ENCODE measurements around the gene ZSCAN10. TPM values are rescaled to one million over a fixed set of nuclear protein-coding genes. Genes with fewer than 3 reads are reported as not detected.
A peak's percentile ranks its signal among the peaks of the same experiment; 100 is the strongest.

The ZSCAN10 gene
- total and polyA plus RNA-seq, 2 of the 13 experiments (the other 11 are each of a cell fraction or from before 2014, with no cell fraction given), result not detected

DNA sequence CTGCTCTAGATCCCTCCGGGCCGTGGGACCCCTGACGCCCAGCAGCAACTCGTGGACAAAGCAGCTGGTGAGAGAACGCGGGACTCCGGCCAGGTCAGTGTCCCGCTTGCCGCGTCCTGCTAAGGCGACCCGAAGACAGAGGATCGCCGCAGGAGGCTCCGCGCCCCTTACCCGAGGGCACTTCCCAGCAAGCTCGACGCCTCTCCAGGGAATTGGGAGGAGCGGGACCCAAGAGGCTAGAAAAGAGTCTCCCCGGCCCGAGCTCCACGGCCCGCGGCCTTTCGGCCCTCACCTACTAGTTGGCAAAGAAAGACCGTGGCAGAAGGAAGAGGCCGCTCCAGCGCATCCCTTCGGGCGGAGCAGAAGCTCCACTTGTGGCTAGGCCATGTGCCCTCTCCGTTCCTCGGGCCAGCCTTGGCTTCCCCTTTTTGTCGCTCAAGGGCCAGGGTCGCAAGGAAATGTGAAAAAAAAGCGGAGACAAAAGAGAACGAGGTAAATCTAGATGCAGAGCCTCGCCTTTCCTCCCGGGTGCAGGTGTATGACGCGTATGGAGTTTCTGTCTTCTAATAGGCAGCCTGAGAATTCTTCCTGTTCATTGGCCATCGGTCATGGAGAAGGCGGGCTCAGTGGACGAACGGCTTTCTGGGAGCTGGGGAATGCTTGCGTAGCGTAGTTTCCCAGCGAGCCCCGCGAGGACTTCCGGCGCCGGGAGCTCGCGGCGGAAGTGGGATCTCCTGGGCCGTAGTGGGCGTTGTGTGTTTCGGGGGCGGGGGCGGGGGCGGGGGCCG lies 35.4 kb upstream of the ZSCAN10 start, which contains the start of gene ZNF213 (continued):
- TF ChIP-seq, protein P1, sequence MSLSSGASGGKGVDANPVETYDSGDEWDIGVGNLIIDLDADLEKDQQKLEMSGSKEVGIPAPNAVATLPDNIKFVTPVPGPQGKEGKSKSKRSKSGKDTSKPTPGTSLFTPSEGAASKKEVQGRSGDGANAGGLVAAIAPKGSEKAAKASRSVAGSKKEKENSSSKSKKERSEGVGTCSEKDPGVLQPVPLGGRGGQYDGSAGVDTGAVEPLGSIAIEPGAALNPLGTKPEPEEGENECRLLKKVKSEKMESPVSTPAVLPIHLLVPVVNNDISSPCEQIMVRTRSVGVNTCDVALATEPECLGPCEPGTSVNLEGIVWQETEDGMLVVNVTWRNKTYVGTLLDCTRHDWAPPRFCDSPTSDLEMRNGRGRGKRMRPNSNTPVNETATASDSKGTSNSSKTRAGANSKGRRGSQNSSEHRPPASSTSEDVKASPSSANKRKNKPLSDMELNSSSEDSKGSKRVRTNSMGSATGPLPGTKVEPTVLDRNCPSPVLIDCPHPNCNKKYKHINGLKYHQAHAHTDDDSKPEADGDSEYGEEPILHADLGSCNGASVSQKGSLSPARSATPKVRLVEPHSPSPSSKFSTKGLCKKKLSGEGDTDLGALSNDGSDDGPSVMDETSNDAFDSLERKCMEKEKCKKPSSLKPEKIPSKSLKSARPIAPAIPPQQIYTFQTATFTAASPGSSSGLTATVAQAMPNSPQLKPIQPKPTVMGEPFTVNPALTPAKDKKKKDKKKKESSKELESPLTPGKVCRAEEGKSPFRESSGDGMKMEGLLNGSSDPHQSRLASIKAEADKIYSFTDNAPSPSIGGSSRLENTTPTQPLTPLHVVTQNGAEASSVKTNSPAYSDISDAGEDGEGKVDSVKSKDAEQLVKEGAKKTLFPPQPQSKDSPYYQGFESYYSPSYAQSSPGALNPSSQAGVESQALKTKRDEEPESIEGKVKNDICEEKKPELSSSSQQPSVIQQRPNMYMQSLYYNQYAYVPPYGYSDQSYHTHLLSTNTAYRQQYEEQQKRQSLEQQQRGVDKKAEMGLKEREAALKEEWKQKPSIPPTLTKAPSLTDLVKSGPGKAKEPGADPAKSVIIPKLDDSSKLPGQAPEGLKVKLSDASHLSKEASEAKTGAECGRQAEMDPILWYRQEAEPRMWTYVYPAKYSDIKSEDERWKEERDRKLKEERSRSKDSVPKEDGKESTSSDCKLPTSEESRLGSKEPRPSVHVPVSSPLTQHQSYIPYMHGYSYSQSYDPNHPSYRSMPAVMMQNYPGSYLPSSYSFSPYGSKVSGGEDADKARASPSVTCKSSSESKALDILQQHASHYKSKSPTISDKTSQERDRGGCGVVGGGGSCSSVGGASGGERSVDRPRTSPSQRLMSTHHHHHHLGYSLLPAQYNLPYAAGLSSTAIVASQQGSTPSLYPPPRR (CRISPR knock-in tag; IDR thresholded peaks at IDR 0.05; ENCODE audit: borderline replicate concordance), result no peak
- TF ChIP-seq AGO1 (IDR thresholded peaks at IDR 0.05; ENCODE audit: low read depth, low read length, poor library complexity, severe bottlenecking) (no peak), CBX5 (CRISPR knock-in tag; IDR thresholded peaks at IDR 0.05; ENCODE audit: borderline replicate concordance) (no peak), YEATS4 (CRISPR knock-in tag; IDR thresholded peaks at IDR 0.05; ENCODE audit: borderline replicate concordance) (peak; percentile 62; the same call in 1 of the 2 replicates), SAFB2 (CRISPR knock-in tag; IDR thresholded peaks at IDR 0.05; ENCODE audit: borderline replicate concordance, low read depth) (no peak), PHF8 (CRISPR knock-in tag; IDR thresholded peaks at IDR 0.05) (peak; percentile 95), CEBPB (IDR thresholded peaks at IDR 0.05; ENCODE audit: borderline replicate concordance, low read depth, low read length) (no peak), ZNF780A (CRISPR knock-in tag; IDR thresholded peaks at IDR 0.05) (no peak), ATF1 (CRISPR knock-in tag; IDR thresholded peaks at IDR 0.05) (peak; percentile 95), ZNF383 (CRISPR knock-in tag; IDR thresholded peaks at IDR 0.05; ENCODE audit: borderline replicate concordance) (no peak), ATM (IDR thresholded peaks at IDR 0.05; ENCODE audit: borderline replicate concordance) (no peak), KLF15 (CRISPR knock-in tag; IDR thresholded peaks at IDR 0.05; ENCODE audit: borderline replicate concordance) (no peak), NCOR1 (IDR thresholded peaks at IDR 0.05; ENCODE audit: borderline replicate concordance, low read length) (no peak), KDM5A (IDR thresholded peaks at IDR 0.05; ENCODE audit: borderline replicate concordance, low read length) (peak; percentile 91), ZNF879 (CRISPR knock-in tag; IDR thresholded peaks at IDR 0.05) (no peak), MEF2D (CRISPR knock-in tag; IDR thresholded peaks at IDR 0.05) (peak; percentile 45; the same call in 1 of the 2 replicates), RFXANK (CRISPR knock-in tag; IDR thresholded peaks at IDR 0.05) (no peak), ESRRA (CRISPR knock-in tag; IDR thresholded peaks at IDR 0.05; ENCODE audit: low read depth) (no peak), ZSCAN22 (CRISPR knock-in tag; IDR thresholded peaks at IDR 0.05) (0 out of 2 replicates have a peak, but pooled peaks have one; percentile 44), PHB2 (IDR thresholded peaks at IDR 0.05; ENCODE audit: partially characterized antibody) (no peak), ZNF773 (CRISPR knock-in tag; IDR thresholded peaks at IDR 0.05; ENCODE audit: borderline replicate concordance) (no peak), ZSCAN21 (CRISPR knock-in tag; IDR thresholded peaks at IDR 0.05; ENCODE audit: borderline replicate concordance) (no peak)
- TF ChIP-seq, protein P2, sequence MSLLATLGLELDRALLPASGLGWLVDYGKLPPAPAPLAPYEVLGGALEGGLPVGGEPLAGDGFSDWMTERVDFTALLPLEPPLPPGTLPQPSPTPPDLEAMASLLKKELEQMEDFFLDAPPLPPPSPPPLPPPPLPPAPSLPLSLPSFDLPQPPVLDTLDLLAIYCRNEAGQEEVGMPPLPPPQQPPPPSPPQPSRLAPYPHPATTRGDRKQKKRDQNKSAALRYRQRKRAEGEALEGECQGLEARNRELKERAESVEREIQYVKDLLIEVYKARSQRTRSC (CRISPR knock-in tag; IDR thresholded peaks at IDR 0.05; ENCODE audit: low read depth), result no peak
- TF ChIP-seq, protein P3, sequence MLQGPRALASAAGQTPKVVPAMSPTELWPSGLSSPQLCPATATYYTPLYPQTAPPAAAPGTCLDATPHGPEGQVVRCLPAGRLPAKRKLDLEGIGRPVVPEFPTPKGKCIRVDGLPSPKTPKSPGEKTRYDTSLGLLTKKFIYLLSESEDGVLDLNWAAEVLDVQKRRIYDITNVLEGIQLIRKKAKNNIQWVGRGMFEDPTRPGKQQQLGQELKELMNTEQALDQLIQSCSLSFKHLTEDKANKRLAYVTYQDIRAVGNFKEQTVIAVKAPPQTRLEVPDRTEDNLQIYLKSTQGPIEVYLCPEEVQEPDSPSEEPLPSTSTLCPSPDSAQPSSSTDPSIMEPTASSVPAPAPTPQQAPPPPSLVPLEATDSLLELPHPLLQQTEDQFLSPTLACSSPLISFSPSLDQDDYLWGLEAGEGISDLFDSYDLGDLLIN (CRISPR knock-in tag; IDR thresholded peaks at IDR 0.05; ENCODE audit: borderline replicate concordance), result no peak
